HG02678 (cell line): ENCODE measurements around the gene MBNL2.

Source experiments
- ATAC-seq: cut with Tn5 transposase; IDR thresholded peaks from one replicate; pipeline ENCODE4 v1.9.1; 2021; ENCODE audit warnings: mild to moderate bottlenecking, moderate library complexity; ENCODE audit not compliant: unreplicated experiment

MBNL2 gene

DNA sequence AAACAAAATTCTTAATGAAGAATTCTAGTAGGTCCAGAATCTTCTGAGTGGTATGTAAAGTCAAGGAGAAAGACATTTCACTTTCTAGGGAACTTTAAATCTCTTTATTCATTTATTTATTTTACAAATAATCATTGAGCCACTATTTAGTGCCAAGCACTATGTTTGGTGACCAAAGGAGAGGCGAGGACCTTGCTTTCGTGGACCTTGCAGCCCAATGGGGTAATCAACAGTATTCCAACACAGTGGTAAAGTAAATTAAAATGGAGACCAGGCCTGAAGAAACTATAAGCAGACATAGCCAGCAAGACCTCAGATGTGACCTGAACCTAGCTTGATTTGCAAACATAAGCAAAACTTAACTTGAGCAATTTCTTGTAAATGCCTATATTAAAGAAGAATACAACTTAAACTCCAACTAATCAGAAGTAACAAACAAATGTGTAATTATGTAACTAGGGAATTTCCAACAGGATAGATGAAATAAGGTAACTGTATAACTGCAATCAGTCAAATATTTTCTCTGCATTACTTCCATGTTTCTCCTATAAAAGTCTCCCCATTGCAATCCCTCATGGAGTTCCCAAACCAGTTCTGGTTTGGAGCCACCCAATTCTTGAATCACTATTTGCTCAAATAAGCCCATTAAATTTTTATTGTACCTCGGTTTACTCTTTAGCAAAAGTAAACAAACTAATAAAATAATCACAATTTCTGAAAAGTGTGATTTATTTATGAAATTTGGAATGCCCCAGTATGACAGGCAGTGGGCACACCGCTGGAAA is 67.6 kb downstream of the MBNL2 start:
- ATAC-seq = no peak

DNA sequence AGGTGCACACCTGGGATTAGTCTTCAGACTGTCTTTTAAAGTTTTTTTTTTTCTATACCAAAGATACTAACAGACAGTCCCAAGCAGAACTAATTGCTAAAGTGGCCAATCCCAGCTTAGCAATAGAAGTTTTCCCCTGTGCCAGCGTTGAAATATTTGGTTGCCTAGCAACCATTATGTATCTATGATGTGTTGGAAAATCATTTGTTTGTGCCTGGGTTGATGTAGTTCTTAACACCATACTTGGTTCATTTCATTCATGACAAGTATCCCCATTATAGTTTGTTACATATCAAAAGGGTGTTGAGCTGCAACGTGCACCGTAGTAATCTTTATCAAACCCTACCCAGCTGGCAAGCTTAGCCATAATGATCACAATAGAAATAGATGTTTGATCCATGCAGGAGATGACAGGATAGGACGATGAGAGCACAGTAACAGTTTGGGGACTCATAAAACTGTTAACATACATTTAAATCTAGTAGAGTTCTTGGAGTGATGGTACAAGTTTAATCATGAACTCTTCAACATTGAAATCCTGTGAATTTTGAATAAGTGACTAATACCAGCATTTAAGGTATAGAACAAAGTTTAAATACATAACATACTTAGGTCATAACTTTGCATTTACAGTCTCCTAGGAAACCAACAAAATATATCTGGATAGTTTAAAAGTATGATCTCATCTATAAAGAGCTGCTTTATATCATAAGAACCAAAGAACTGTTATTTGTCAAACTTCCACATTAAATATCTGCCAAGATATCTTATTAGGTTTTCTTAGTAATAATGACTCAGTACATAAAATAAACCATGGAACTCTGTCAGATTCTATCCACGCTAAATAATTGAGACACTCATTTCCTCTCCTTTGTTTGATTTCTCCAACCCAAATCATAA is 73.4 kb downstream of the MBNL2 start:
- ATAC-seq = no peak

DNA sequence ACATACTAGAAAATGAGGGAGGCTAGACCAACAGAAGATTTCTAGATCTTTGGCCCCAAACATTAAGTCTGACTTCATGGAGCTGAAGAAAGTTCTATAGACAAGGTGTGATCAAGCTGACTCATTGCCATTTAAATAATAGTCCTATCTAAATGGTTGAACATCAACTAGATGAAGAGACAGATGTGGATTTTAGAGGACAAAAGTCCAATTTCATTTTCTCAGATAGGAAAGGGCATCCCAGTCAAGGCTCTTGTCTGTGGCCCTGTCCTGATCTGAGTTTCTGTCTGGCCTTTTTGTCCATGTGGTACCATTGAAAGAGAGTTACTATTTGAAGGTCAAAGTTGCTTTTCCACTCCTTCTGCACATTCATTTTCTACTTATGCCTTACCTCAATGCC is 74.6 kb downstream of the MBNL2 start:
- no peak for ATAC-seq

DNA sequence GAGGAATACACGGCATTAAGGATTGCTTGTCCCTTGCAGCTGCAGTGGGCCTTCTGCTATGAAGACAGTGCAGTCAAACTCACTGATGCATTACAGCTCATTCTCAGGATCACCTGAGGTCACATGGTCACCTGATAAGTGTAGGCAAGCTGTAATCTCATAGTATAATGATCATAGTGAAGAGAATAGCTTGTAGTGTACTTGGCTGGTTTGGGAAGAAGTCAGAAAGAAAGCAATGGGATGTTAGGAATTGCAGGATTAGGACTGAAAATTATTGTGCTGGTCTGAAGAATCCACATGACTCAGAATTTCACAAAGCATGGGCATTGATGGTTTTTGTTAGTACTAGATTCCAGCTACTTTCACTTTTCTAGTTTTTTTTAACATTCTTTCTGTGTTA is 76.7 kb downstream of the MBNL2 start:
- no peak for ATAC-seq

- ATAC-seq = no peak
These were observed 78.7 kb downstream of the MBNL2 start for GRCh38 chr13:97300871-97301270.

DNA sequence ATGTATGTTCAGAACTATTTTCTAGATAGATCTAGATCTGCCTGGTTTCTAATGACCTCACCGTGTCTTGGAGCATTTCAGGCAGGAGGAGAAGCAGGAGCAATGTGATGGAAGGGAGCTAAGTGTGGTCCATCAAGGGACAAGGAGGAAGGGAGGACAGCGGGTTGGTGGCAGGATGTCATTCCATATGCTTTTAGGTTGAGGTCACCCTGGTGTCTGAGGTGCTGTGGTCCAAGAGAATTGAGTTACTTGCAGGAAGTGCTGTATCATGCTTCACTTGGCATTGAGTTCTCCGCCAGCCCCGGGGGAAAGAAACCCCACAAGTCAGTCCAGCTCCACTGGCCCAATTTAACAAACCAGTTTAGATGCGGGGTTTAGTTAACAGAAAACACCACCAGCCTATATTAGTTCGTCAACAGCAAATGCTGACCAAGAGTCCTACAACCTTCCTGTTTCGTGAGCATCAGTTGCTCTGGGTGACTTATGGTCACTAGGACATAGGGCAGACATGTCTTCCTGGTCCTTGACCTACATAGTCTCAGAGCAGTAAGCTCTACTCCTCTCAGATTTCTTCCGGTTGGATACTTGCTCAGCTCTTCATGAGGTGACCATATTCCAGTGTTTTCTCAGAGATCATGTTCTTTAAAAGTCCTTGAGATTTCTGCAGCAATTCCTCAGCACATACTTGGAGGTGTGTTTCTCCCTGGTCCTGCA is 79.4 kb downstream of the MBNL2 start:
- ATAC-seq = no peak

GRCh38 chr13:97302611-97303010 is 80.5 kb downstream of the MBNL2 start:
- no peak for ATAC-seq

DNA sequence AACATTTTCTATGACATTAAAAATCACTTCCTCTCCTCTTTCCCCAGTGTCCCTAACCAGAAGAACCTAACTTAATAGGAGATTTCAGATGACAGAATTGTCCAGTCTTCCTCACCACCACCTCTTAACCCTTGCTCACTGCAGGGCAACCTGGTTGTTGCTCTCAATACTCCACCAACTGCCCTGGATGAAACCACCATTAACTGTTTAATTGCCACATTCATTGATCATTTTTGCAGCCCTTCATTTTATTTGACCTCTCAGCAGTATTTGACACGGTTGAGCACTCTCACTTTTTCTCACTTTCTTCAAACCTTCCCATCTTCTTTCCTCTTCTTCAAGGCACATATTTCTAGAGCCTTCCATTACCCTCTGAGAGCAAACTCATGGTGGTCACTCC is 84.0 kb downstream of the MBNL2 start:
- no peak for ATAC-seq

DNA sequence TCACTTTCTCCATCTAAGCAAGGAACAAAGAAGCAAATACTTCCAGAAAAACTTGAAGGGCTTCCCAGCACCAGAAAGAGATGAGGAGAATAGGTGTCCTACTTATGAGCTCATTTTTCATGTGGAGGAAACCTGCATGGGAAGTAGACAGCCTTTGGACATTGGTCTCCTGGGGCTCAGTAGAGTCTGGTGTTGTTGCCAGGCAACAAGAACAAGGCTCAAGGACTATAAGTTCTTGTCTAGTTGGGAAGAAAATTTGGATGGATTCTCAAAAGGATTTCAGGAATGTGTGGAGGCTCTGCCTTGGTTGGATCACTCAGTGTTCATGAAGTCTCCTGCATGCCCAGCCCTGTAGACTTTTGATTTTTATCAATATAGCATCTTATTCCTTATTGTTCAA is 84.5 kb downstream of the MBNL2 start:
- no peak for ATAC-seq

- no peak for ATAC-seq
These were observed 85.2 kb downstream of the MBNL2 start for GRCh38 chr13:97307118-97307881.

DNA sequence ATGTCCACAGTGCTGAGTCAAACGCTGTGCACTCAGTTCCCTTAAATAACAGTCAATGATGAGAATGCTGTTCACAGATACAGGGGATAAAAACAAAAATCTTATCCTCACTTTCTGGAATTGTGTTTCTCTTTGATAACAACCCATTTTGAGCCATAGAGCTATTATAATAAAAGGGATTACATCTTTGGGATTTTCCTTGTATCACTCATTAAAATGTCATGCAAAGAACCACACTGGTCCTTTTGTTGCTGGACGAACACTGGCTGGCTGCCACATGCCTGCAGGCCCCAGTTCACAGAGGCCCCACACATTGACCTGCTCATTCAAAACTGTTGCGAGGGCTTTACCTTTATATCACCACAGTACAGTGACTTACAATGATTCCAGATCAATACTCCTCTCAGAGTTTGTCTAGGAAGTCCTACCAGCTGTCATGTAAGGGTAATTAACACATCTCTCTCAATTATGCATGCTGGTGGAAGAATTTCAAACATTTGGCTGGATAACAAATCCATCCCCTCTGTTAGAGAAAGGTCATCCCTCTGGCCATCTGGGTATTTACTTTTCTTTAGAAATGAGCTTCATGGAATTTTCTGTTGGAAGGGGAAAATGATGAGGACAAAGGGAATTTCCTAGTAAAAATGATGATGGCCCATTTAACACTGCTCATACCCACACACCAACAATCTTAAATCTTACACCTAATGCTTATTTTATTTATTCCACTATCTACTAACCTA is 85.9 kb downstream of the MBNL2 start:
- no peak for ATAC-seq

DNA sequence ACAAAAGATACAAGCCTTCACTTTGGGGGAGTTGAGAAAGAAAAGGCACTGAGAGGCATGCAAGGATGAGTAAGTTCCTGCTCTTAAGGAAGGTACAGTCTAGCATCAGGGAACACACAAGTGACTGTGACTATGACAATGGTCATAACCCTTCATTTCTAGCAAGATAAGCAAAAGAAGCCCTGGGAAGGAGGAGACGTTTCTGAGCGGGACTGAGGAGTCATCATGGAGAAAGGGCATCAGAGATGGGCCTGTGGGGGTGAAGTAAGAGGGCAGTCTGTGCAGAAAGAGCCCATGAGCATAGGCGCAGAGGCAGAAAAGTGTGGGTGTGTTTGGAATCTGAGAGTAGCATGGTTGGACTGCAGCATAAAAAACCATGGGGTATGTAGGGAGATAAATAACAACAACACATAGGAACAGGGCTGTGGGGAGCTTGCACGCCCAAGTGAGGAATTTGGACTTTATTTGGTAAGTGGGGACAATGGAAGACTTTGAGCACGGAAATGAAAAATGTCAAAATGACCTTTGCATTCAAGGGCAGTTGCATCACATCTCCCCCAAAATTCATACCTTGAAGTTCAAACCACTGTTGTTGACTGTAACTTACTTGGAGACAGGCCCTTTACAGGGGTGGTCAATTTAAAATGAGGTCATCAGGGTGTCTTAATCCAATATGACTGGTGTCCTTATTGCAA is 86.7 kb downstream of the MBNL2 start:
- no peak for ATAC-seq

GRCh38 chr13:97310809-97311436 is 88.8 kb downstream of the MBNL2 start:
- no peak for ATAC-seq

DNA sequence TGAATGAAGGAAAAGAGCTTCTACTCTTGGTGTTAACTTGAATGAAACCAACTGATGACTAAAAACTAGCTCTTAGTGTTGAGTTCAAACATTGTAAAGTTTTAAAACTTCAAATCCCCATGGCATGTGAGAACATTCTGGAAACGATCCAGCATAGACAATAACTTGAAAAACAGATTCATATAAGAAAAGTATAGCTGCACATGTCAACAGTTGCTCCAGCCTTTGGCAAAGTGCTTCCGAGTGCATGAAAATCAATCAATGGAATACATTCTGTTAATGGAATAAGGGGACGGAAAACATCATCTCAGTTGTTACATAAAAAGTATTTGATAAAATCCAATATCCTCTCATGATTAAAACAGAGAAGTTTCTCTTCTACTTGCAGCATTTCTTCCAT is 89.8 kb downstream of the MBNL2 start:
- ATAC-seq = no peak

DNA sequence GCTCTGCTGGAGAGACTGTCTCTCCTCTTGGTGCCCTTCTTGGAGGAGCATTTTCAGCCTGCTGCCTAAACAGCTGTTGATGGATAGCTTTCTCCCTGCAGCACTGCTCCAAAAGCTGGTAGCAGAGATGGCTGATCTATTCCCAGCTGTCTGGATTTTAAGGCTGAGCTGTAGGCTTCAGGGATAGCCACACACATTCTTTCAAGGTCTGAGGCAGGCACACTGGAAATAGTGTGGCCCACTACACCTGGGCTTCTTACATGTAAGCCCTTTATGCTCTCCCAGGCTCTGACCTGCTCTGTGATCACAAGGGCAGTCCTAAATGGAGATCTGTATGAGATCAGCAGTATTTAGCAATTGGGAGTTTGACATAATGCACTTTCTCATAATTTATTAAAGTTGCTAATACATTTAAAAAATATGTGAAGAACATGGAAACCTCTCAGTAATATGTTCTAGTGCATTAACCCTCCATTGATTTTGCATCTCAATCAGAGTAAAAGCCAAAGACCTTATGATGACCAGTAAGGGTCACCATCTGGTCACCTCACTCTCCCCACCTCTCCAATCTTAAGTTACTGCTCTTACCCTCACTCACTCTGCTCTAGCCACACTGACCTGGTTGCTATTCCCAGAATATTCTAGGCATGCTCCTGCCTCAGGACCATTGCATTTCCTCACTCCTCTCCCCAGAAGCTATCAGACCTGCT is 91.6 kb downstream of the MBNL2 start:
- no peak for ATAC-seq

DNA sequence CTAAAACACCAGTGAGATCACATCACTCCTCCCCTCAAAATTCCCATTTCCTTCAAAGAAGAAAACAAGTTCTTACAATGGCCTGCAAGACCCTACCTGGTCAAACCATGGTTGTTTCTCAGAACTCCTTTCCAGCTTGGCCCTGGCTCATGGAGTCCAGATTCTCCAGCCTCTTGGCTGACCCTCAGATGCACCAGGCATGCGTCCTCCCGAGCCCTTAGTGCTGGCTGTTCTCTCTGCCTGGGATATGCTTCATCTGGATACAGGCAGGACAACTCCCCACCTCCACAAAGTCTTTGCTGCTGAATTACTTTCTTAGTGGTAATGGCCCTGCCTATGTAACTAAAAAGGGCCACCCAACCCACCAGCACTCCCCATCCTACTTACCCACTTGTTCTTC is 94.3 kb downstream of the MBNL2 start:
- no peak for ATAC-seq

- no peak for ATAC-seq
These were observed 95.8 kb downstream of the MBNL2 start for GRCh38 chr13:97317933-97318332.

DNA sequence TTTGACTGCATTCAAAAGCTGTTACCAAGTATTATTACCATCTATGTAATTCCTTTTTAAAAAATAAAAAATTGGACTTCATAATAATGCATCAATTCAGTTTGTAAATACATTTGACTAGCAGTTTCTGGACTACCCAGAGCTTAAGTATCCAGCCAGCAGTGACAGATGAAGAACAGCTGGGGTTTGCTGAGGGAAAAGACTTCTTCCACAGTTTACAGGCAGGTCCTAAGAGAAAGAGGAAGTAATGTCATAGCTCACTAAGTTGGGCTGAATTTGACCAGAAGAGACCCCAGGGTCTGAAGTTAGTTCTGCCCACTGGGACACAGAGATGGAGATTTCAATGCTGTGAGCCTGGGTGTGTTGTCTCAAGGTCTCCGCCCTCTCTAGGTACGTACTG is 96.4 kb downstream of the MBNL2 start:
- ATAC-seq = no peak
